ENCODE measurements around the gene MSH6. TPM values are rescaled to one million over a fixed set of nuclear protein-coding genes. Genes with fewer than 3 reads are reported as not detected.

The MSH6 gene
- total and polyA plus RNA-seq, 2 experiments from 2014 or later: 109 to 311 TPM

GRCh38 chr2:47838686-47839085, 55.7 kb downstream of the MSH6 start:
- H3K27ac Mint-ChIP-seq: no peak overlapping the region
- no peak for DNase-seq (ENCODE audit: low spot score)
- peaks cover 23% of the 10 kb centered on the region for H3K36me3 ChIP-seq (ENCODE audit: insufficient read depth)

More at GRCh38 chr2:47838686-47839085, 55.7 kb downstream of the MSH6 start:
- Mint-ChIP-seq H3K27me3 (ENCODE audit: insufficient read depth, low read depth, poor library complexity) (no peaks in the 10 kb centered on the region), H3K4me1 (no peaks in the 10 kb centered on the region), H3K36me3 (ENCODE audit: low read depth) (peaks cover 55% of the 10 kb centered on the region), H3K9me3 (no peaks in the 10 kb centered on the region), H3K4me3 (no peak overlapping the region)
- peaks cover 11% of the 10 kb centered on the region; the same call in 1 of the 2 replicates for H4K20me1 ChIP-seq (replicated peaks; ENCODE audit: insufficient read depth)
- no peaks in the 10 kb centered on the region for H3F3A ChIP-seq (replicated peaks; ENCODE audit: low read depth)
- no peak overlapping the region for H3K27ac ChIP-seq (ENCODE audit: low read depth)
- ATAC-seq: no peak
- H3K4me1 ChIP-seq (ENCODE audit: insufficient read depth): no peaks in the 10 kb centered on the region
- no peak overlapping the region for H2AFZ ChIP-seq
- no peak overlapping the region for H3K4me3 ChIP-seq
- H3K4me2 ChIP-seq: no peak overlapping the region
- H3K79me2 ChIP-seq (replicated peaks; ENCODE audit: insufficient read depth): peaks cover 37% of the 10 kb centered on the region
- H3K27me3 ChIP-seq (ENCODE audit: insufficient read depth): no peaks in the 10 kb centered on the region
- TF ChIP-seq STAT1 (IDR thresholded peaks at IDR 0.05; ENCODE audit: unreplicated experiment) (no peak), REST (IDR thresholded peaks at IDR 0.05; ENCODE audit: unreplicated experiment) (no peak), ZNF462 (CRISPR knock-in tag; IDR thresholded peaks at IDR 0.05) (no peak), EZH2phosphoT487 (IDR thresholded peaks at IDR 0.05; ENCODE audit: unreplicated experiment) (no peak), POLR2AphosphoS5 (IDR thresholded peaks at IDR 0.05; ENCODE audit: low read depth) (no peak), CTCF (conservative IDR thresholded peaks at IDR 0.05; ENCODE audit: low read depth in 2 of 2) (no peak), JUNB (IDR thresholded peaks at IDR 0.05; ENCODE audit: unreplicated experiment) (no peak), ZNF331 (CRISPR knock-in tag; IDR thresholded peaks at IDR 0.05; ENCODE audit: low read depth) (no peak), ETS1 (IDR thresholded peaks at IDR 0.05) (no peak), EZH2 (IDR thresholded peaks at IDR 0.05; ENCODE audit: low read depth, unreplicated experiment) (no peak), CREB1 (CRISPR knock-in tag; IDR thresholded peaks at IDR 0.05; ENCODE audit: low read depth) (no peak), ZNF114 (CRISPR knock-in tag; IDR thresholded peaks at IDR 0.05) (no peak), NANOG (IDR thresholded peaks at IDR 0.05; ENCODE audit: borderline replicate concordance) (no peak)
- no peaks in the 10 kb centered on the region for H3K9me2 ChIP-seq (ENCODE audit: insufficient read depth)

Data from GM23338 (cell line).